GM18507 (cell line): ENCODE data around the gene NKAPD1.
"Not testable (repeated sequence)": the region's sequence is repeated elsewhere in the genome, so short reads cannot be mapped to it uniquely, and the experiment has no call there.

Experiments
- DNase-seq: peaks from one replicate; pipeline ENCODE4 v3.0.0; 2011; ENCODE audit warnings: low read depth; ENCODE audit not compliant: insufficient read length; ENCODE audit errors: extremely low spot score
- FAIRE-seq: peaks from 2 replicates; lab custom pipeline; 2011; peaks lifted over from hg19 to GRCh38; lab: Jason Lieb, UNC

The NKAPD1 gene

GRCh38 chr11:112073941-112074811, at the start of gene NKAPD1, which contains the start of gene PIH1D2:
NKAPD1 (plus strand) TSS chr11:112074299; CDS start chr11:112075575, 1,276 bp downstream.
PIH1D2 (minus strand) TSS chr11:112074017; CDS start chr11:112073174, 843 bp downstream.
- FAIRE-seq, result peak; percentile 86
- peak; percentile 64 for DNase-seq

- DNase-seq, result peak; percentile 76
- peak; percentile 88 for FAIRE-seq
Measured at GRCh38 chr11:112024773-112025678, 49.1 kb upstream of the NKAPD1 start, which contains the start of gene DLAT. DLAT (plus strand) TSS chr11:112025408; CDS start chr11:112025473, 65 bp downstream.

- DNase-seq, result no peak
- FAIRE-seq, result no peak
Measured at GRCh38 chr11:112025707-112026106, 48.4 kb upstream of the NKAPD1 start.

DNA sequence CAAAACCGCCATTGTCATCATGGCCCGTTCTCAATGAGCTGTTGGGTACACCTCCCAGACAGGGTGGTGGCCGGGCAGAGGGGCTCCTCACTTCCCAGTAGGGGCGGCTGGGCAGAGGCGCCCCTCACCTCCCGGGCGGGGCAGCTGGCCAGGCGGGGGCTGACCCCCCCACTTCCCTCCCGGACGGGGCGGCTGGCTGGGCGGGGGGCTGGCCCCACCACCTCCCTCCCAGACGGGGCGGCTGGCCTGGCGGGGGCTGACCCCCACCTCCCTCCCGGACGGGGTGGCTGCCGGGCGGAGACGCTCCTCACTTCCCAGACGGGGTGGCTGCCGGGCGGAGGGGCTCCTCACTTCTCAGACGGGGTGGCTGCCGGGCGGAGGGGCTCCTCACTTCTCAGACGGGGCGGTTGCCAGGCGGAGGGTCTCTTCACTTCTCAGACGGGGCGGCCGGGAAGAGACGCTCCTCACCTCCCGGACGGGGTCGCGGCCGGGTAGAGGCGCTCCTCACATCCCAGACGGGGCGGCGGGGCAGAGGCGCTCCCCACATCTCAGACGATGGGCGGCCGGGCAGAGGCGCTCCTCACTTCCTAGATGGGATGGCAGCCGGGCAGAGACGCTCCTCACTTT, 47.2 kb upstream of the NKAPD1 start:
- FAIRE-seq, DNase-seq: not testable (repeated sequence)

- no peak for FAIRE-seq
- DNase-seq, result no peak
Measured at GRCh38 chr11:112029460-112029859, 44.6 kb upstream of the NKAPD1 start.

DNA sequence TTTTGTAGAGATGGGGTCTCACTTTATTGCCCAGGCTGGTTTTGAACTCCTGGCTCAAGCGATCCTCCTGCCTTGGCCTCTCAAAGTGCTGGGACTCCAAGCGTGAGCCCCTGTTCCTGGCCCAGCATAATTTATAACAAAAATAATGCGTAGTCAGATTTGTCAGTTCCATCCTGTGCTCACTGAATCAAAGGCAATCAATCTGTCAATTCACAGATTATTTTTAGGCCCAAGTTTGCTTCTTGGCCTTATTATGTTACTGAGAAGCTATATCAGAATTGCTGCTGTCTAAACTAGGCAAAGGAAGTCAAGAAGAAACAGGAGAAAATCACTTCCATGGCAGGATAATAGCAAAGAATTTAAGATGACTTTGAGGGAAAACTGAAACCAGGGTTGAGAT, 40.2 kb upstream of the NKAPD1 start:
- no peak for FAIRE-seq

GRCh38 chr11:112037527-112037926, 36.6 kb upstream of the NKAPD1 start:
- no peak for FAIRE-seq

More for the DNA sequence above, 40.2 kb upstream of the NKAPD1 start:
- DNase-seq, result no peak

GRCh38 chr11:112042161-112042960, 31.7 kb upstream of the NKAPD1 start:
- DNase-seq (no peak), FAIRE-seq (no peak)

More at GRCh38 chr11:112037527-112037926, 36.6 kb upstream of the NKAPD1 start:
- DNase-seq, result no peak

- no peak for DNase-seq
- FAIRE-seq, result no peak
Measured at GRCh38 chr11:112042961-112043304, 31.2 kb upstream of the NKAPD1 start.

DNA sequence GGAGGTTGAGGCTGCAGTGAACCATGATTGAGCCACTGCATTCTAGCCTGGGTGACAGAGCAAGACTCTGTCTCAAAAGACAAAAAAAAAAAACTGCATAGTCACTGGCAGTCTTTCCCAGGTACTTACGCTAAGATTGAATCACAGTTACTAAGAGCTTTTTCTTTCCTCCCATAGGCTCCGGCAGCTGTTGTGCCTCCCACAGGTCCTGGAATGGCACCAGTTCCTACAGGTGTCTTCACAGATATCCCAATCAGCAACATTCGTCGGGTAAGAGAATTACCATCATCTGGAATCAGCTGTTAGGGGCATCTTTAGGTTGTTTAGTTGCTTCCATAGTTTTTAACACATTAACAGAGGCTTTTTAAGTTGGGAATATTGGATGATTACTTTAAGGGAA, 29.1 kb upstream of the NKAPD1 start:
- DNase-seq, result no peak
- no peak for FAIRE-seq

DNA sequence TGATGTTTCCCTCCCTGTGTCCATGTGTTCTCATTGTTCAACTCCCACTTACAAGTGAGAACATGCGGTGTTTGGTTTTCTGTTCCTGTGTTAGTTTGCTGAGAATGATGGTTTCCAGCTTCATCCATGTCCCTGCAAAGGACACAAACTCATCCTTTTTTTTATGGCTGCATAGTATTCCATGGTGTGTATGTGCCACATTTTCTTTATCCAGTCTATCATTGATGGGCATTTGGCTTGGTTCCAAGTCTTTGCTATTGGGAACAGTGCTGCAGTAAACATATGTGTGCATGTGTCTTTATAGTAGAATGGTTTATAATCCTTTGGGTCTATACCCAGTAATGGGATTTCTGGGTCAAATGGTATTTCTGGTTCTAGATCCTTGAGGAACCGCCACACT, 27.5 kb upstream of the NKAPD1 start:
- not testable (repeated sequence) for FAIRE-seq, DNase-seq

DNA sequence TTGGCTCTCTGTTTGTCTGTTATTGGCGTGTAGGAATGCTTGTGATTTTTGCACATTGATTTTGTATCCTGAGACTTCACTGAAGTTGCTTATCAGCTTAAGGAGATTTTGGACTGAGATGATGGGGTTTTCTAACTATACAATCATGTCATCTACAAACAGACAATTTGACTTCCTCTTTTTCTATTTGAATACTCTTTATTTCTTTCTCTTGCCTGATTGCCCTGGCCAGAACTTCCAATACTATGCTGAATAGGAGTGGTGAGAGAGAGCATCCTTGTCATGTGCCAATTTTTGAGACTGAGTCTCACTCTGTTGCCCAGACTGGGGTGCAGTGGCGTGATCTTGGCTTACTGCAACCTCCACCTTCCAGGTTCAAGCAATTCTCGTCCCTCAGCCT, 25.8 kb upstream of the NKAPD1 start:
- FAIRE-seq, DNase-seq: not testable (repeated sequence)

DNA sequence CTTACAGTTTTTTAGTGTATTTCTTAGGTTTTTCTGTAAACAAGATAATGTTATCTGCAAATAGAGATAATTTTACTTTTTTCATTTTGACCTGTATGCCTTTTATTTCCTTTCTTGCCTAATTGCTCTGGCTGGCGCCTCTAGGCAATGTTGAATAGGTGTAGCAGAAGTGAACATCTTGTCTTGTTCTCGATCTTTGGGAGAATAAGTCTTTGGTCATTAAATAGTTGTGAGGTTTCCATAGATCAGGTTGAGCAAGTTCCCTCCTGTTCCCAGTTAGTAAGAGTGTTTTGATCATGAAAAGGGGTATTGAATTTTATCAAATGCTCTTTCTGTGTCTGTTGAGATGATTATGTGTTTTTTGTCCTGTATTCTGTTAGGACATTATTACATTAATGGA, 24.3 kb upstream of the NKAPD1 start:
- no peak for FAIRE-seq
- DNase-seq, result no peak

- FAIRE-seq, result peak; percentile 70
- no peak for DNase-seq
Measured at GRCh38 chr11:112050721-112051120, 23.4 kb upstream of the NKAPD1 start.

DNA sequence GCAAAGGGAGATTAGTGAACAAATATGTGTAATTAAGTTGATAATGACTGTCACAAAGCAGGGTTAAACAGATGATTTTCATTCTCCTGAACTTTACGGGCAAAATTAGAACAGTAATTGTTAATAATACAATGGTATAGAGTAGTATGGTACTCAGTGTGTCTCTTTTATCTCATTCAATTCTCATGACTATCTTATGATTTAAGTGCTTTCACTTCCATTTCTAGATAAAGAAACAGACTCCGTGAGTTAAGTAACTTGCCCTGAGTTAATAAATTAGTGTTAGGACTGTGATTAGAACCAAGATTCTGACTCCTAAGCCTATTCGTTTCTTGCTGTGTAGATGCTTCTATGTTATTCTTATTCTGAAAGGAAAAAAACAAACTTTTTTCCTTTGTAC, 22.3 kb upstream of the NKAPD1 start:
- no peak for DNase-seq
- no peak for FAIRE-seq

GRCh38 chr11:112057170-112057569, 16.9 kb upstream of the NKAPD1 start:
- DNase-seq (no peak), FAIRE-seq (peak; percentile 29)

- DNase-seq (no peak), FAIRE-seq (no peak)
Measured at GRCh38 chr11:112058103-112058502, 16.0 kb upstream of the NKAPD1 start.

DNA sequence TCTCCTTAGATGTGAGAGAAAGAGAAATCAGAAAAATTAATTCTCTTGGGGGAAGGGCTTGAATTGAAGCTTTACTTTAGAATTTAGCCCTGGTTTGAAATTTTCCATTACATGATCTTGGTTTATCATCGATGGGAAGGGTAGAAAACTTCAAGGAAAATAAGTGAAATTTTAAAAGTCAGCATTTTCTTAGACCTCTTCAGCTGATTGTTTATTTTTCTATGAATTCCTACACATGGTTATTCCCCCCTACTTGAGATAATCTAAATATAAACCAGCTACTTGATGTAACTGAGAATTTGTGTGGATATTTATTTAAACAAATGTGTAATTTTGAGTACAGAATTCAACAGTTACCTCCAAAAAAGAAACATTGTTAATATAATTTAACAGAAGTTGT, 11.2 kb upstream of the NKAPD1 start:
- no peak for DNase-seq
- FAIRE-seq, result no peak

DNA sequence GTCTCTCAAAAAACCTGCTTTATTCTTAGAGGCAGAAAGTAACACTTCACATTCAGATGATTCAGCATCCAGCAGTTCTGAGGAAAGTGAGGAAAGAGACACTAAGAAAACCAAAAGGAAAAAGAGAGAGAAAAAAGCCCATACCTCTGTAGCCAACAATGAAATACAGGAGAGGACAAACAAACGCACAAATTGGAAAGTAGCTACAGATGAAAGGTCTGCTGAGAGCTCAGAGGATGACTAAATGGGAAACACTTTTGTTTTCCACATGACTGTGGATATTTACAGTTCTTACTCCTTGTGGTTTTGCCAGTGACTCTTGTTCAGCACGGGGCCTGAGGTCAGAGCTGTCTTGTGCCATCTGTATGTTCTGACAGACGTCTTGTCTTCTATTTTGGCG, 8.6 kb downstream of the NKAPD1 start:
- no peak for DNase-seq
- FAIRE-seq, result no peak
